SK-N-SH (cell line): Measurements from ENCODE around the gene HAVCR1.

Source experiments
- CTCF ChIP-seq: fragments of 200-600 bp; sonication (generic); IDR thresholded peaks from 2 replicates; pipeline ENCODE4 v1.6.1; 2017; ENCODE audit warnings: antibody characterized with exemption, mild to moderate bottlenecking, moderate library complexity
- EP300 ChIP-seq, 2 experiments: IDR thresholded peaks; 2 replicates each; pipeline versions ENCODE4 v1.4.0 to v1.6.1; 2012; ENCODE audit warnings: borderline replicate concordance in 1 of 2, low read depth in 1 of 2, low read length in 1 of 2
- EZH2phosphoT487 ChIP-seq: fragments of 200-600 bp; sonication (generic); IDR thresholded peaks from 2 replicates; pipeline ENCODE4 v1.6.1; 2017; ENCODE audit warnings: low read depth, mixed run types, mild to moderate bottlenecking, antibody characterized with exemption, moderate library complexity, borderline replicate concordance
- FOXJ3 ChIP-seq: sonication (generic); formaldehyde crosslinking; IDR thresholded peaks from 2 replicates; pipeline ENCODE4 v1.5.1; 2020; ENCODE audit warnings: mild to moderate bottlenecking, missing genetic modification reagents
- MAX ChIP-seq: IDR thresholded peaks from 2 replicates; pipeline ENCODE4 v1.4.0; 2012; ENCODE audit warnings: low read depth
- MXI1 ChIP-seq: IDR thresholded peaks from 2 replicates; pipeline ENCODE4 v1.6.1; 2012; ENCODE audit warnings: mild to moderate bottlenecking, low read depth, low read length, improper control_type of control experiment
- POLR2AphosphoS5 ChIP-seq: IDR thresholded peaks from 2 replicates; pipeline ENCODE4 v1.6.1; 2012; ENCODE audit warnings: low read depth, low read length
- REST ChIP-seq: IDR thresholded peaks from 2 replicates; pipeline ENCODE4 v1.6.1; 2012; ENCODE audit warnings: mild to moderate bottlenecking, low read depth, low read length, moderate library complexity
- RFX5 ChIP-seq: IDR thresholded peaks from 2 replicates; pipeline ENCODE4 v1.6.1; 2012; ENCODE audit warnings: mild to moderate bottlenecking, improper control_type of control experiment, low read length
- SMC3 ChIP-seq: IDR thresholded peaks from 2 replicates; pipeline ENCODE4 v1.6.1; 2012; ENCODE audit warnings: low read depth, low read length, improper control_type of control experiment
- TAF1 ChIP-seq: IDR thresholded peaks from 2 replicates; pipeline ENCODE4 v1.6.1; 2012; ENCODE audit warnings: low read depth, mild to moderate bottlenecking, low read length, moderate library complexity, borderline replicate concordance
- USF2 ChIP-seq: fragments of 150-350 bp; IDR thresholded peaks from 2 replicates; pipeline ENCODE4 v1.6.1; 2017; ENCODE audit warnings: antibody characterized with exemption, low read length, low read depth, borderline replicate concordance
- YY1 ChIP-seq: IDR thresholded peaks from 2 replicates; pipeline ENCODE4 v1.4.0; 2012; ENCODE audit warnings: low read depth, mild to moderate bottlenecking

- TF ChIP-seq CTCF (no peak), SMC3 (no peak), MXI1 (no peak), MAX (no peak), YY1 (no peak), POLR2AphosphoS5 (no peak), TAF1 (no peak), REST (no peak), RFX5 (no peak), EP300 (IDR thresholded peaks at IDR 0.05; ENCODE audit: borderline replicate concordance in 1 of 2, low read depth in 1 of 2, low read length in 1 of 2) (no peak), EZH2phosphoT487 (no peak), FOXJ3 (CRISPR knock-in tag) (no peak), USF2 (no peak)
These were observed 20.2 kb downstream of the HAVCR1 start for GRCh38 chr5:157038568-157039187.
